Esophagus muscularis mucosa (tissue), 4 donors: Measurements from ENCODE around the gene PPL. TPM values are rescaled to one million over a fixed set of nuclear protein-coding genes. Genes with fewer than 3 reads are reported as not detected.
"Not testable (repeated sequence)": the region's sequence is repeated elsewhere in the genome, so short reads cannot be mapped to it uniquely, and the experiment has no call there.

ENCODE experiments used
- DNase-seq: peaks from one replicate; pipeline ENCODE4 v3.0.0-alpha.2; 2017; ENCODE audit errors: extremely low spot score
- H3K27ac ChIP-seq, 4 donors: fragments of 200-600 bp; sonication (generic); replicated peaks in 1 of 4; 1 replicate in 3 of 4; 2 replicates in 1 of 4; pipeline ENCODE4 v1.5.1; 2016 to 2019; ENCODE audit warnings: mild to moderate bottlenecking in 1 of 4
- H3K27me3 ChIP-seq, 4 donors: fragments of 200-600 bp; sonication (generic); one replicate each; pipeline versions ENCODE4 v1.5.1 to v1.6.0; 2016 to 2019
- H3K36me3 ChIP-seq, 4 donors: fragments of 200-600 bp; sonication (generic); one replicate each; pipeline ENCODE4 v1.5.1; 2016 to 2019
- H3K4me1 ChIP-seq, 4 donors: fragments of 200-600 bp; sonication (generic); one replicate each; pipeline ENCODE4 v1.5.1; 2016 to 2019
- H3K4me3 ChIP-seq, 4 donors: fragments of 200-600 bp; sonication (generic); 1 replicate in 2 of 4; 2 replicates in 2 of 4; pipeline ENCODE4 v1.5.1; 2016 to 2019; ENCODE audit warnings: mild to moderate bottlenecking in 4 of 4, moderate library complexity in 1 of 4
- H3K9me3 ChIP-seq, 4 donors: fragments of 200-600 bp; sonication (generic); 1 replicate in 3 of 4; 2 replicates in 1 of 4; pipeline ENCODE4 v1.5.1; 2016 to 2019
- CTCF ChIP-seq, 3 experiments: fragments of 200-600 bp in 2 of 3; fragments of 450-650 bp in 1 of 3; sonication (generic) in 2 of 3; IDR thresholded peaks; one replicate each; pipeline ENCODE4 v1.5.1; 2017 to 2019; ENCODE audit warnings: antibody characterized with exemption in 3 of 3, mild to moderate bottlenecking in 2 of 3, moderate library complexity in 1 of 3
- EP300 ChIP-seq: sonication (generic); formaldehyde crosslinking; IDR thresholded peaks from one replicate; pipeline ENCODE4 v1.6.1; 2017; ENCODE audit warnings: antibody characterized with exemption
- POLR2A ChIP-seq: fragments of 450-650 bp; IDR thresholded peaks from one replicate; pipeline ENCODE4 v1.6.1; 2017; ENCODE audit warnings: antibody characterized with exemption, moderate library complexity, mild to moderate bottlenecking, low read depth
- POLR2AphosphoS5 ChIP-seq, 2 donors: sonication (generic); formaldehyde crosslinking; IDR thresholded peaks; one replicate each; pipeline ENCODE4 v1.6.1; 2017; ENCODE audit warnings: antibody characterized with exemption in 2 of 2
- WGBS: methylation state at CpG from one replicate; pipeline ENCODE4 v1.1.5; 2018; 5-methylcytosine and 5-hydroxymethylcytosine counted together
- intact Hi-C: fragments of 100-400 bp; cut with DNase I; formaldehyde crosslinking; loops from one replicate; pipeline ENCODE4 v1.15.1; 2023
- total RNA-seq, 4 donors: library from RNA; depleted of rRNA; stranded (reverse); fragments of >200 nt; gene quantifications; one replicate each; pipeline versions ENCODE4 v1.1.0 to v1.2.1, GENCODE V29; 2016

Gene PPL
- total RNA-seq, 4 donors from 2014 or later = 36.3 to 78.4 (median 57.4) TPM

- no peaks in the 10 kb centered on the region for H3K36me3 ChIP-seq
- H3K4me3 ChIP-seq = no peak overlapping the region
- no peak overlapping the region for H3K27ac ChIP-seq
- no peaks in the 10 kb centered on the region for H3K9me3 ChIP-seq
- H3K4me1 ChIP-seq = no peaks in the 10 kb centered on the region
- no peaks in the 10 kb centered on the region for H3K27me3 ChIP-seq
- TF ChIP-seq CTCF (IDR thresholded peaks at IDR 0.05) (no peak), POLR2A (no peak), POLR2AphosphoS5 (IDR thresholded peaks at IDR 0.05) (no peak), EP300 (no peak)
- no peak for DNase-seq
- 74% methylated on average over 13 of the region's 13 CpGs for WGBS
- intact Hi-C loops = loop anchor here (10.0 kb wide), 1 partner anchor 106 kb away; the partner anchor contains the start of gene ALG1
These were observed 32.0 kb upstream of the PPL start for GRCh38 chr16:4968879-4969483.

- 90% methylated on average over 12 of the region's 12 CpGs for WGBS
- not testable (repeated sequence) for H3K9me3 ChIP-seq, H3K4me3 ChIP-seq, H3K4me1 ChIP-seq, H3K36me3 ChIP-seq, H3K27me3 ChIP-seq, DNase-seq, H3K27ac ChIP-seq
- intact Hi-C loops = loop anchor here (10.0 kb wide), 1 partner anchor 107 kb away; the partner anchor contains the start of gene ALG1
These were observed 31.3 kb upstream of the PPL start for GRCh38 chr16:4968278-4968677.

- intact Hi-C loops = loop anchor here (10.0 kb wide), 1 partner anchor 108 kb away; the partner anchor contains the start of gene ALG1
- 87% methylated on average over 5 of the region's 10 CpGs for WGBS
- Histone ChIP-seq H3K4me3 (no peak overlapping the region), H3K27me3 (no peaks in the 10 kb centered on the region), H3K36me3 (no peaks in the 10 kb centered on the region), H3K27ac (no peak overlapping the region), H3K4me1 (no peaks in the 10 kb centered on the region), H3K9me3 (no peaks in the 10 kb centered on the region)
- no peak for DNase-seq
- no peak for TF ChIP-seq POLR2AphosphoS5 (IDR thresholded peaks at IDR 0.05)
- no peak for TF ChIP-seq CTCF (IDR thresholded peaks at IDR 0.05)
- TF ChIP-seq POLR2A = no peak
- no peak for TF ChIP-seq EP300
These were observed 29.9 kb upstream of the PPL start for GRCh38 chr16:4966736-4967453.

- DNase-seq, H3K27ac ChIP-seq, H3K4me3 ChIP-seq, H3K27me3 ChIP-seq, H3K9me3 ChIP-seq, H3K36me3 ChIP-seq, H3K4me1 ChIP-seq: not testable (repeated sequence)
- 84% methylated on average over 7 of the region's 7 CpGs for WGBS
- intact Hi-C loops = loop anchor here (10.0 kb wide), 1 partner anchor 111 kb away; the partner anchor contains the start of gene ALG1
These were observed 26.6 kb upstream of the PPL start for GRCh38 chr16:4963527-4963926.

- Histone ChIP-seq H3K27ac (no peak overlapping the region), H3K4me3 (no peak overlapping the region), H3K36me3 (no peaks in the 10 kb centered on the region), H3K27me3 (no peaks in the 10 kb centered on the region), H3K4me1 (peaks cover 9 to 14% (median 12%) of the 10 kb centered on the region in 4 donors), H3K9me3 (no peaks in the 10 kb centered on the region)
- TF ChIP-seq EP300 (no peak), POLR2A (no peak), POLR2AphosphoS5 (IDR thresholded peaks at IDR 0.05) (no peak), CTCF (IDR thresholded peaks at IDR 0.05) (no peak)
- DNase-seq = no peak
- 59% methylated on average over 7 of the region's 7 CpGs for WGBS
- intact Hi-C loops = loop anchor here (10.0 kb wide), 1 partner anchor 112 kb away; the partner anchor contains the start of gene ALG1
These were observed 25.8 kb upstream of the PPL start for GRCh38 chr16:4962716-4963115.
